ENCODE data around the gene NUP37. TPM values are rescaled to one million over a fixed set of nuclear protein-coding genes. Genes with fewer than 3 reads are reported as not detected.
"Not testable (repeated sequence)": the region's sequence is repeated elsewhere in the genome, so short reads cannot be mapped to it uniquely, and the experiment has no call there.

NUP37 gene, protein sequence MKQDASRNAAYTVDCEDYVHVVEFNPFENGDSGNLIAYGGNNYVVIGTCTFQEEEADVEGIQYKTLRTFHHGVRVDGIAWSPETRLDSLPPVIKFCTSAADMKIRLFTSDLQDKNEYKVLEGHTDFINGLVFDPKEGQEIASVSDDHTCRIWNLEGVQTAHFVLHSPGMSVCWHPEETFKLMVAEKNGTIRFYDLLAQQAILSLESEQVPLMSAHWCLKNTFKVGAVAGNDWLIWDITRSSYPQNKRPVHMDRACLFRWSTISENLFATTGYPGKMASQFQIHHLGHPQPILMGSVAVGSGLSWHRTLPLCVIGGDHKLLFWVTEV
- 8.0 TPM for total RNA-seq

- DNase-seq = peak; percentile 93
These were observed at the start of gene NUP37, which contains the start of gene PARPBP for GRCh38 chr12:102119674-102120563. Gene NUP37 (minus strand): TSS chr12:102120114. CDS start chr12:102118518, 1,596 bp downstream. Gene PARPBP (plus strand): TSS chr12:102120183. CDS start chr12:102123889, 3,706 bp downstream.

GRCh38 chr12:102167821-102168604, 48.1 kb upstream of the NUP37 start:
- no peak for DNase-seq

- DNase-seq = no peak
These were observed 43.5 kb upstream of the NUP37 start for GRCh38 chr12:102163383-102163782.

GRCh38 chr12:102155206-102155605, 35.3 kb upstream of the NUP37 start:
- not testable (repeated sequence) for DNase-seq

- DNase-seq = not testable (repeated sequence)
These were observed 27.2 kb upstream of the NUP37 start for GRCh38 chr12:102147062-102147587.

- no peak for DNase-seq
These were observed 24.3 kb upstream of the NUP37 start for GRCh38 chr12:102144221-102144620.

- DNase-seq = not testable (repeated sequence)
These were observed 23.0 kb upstream of the NUP37 start for GRCh38 chr12:102142866-102143373.

DNA sequence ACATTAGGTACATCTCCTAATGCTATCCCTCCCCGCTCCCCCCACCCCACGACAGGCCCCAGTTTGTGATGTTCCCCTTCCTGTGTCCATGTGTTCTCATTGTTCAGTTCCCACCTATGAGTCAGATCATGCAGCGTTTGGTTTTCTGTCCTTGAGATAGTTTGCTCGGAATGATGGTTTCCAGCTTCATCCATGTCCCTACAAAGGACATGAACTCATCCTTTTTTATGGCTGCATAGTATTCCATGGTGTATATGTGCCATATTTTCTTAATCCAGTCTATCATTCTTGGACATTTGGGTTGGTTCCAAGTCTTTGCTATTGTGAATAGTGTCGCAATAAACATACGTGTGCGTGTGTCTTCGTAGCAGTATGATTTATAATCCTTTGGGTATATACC, 17.7 kb upstream of the NUP37 start:
- DNase-seq = not testable (repeated sequence)

DNA sequence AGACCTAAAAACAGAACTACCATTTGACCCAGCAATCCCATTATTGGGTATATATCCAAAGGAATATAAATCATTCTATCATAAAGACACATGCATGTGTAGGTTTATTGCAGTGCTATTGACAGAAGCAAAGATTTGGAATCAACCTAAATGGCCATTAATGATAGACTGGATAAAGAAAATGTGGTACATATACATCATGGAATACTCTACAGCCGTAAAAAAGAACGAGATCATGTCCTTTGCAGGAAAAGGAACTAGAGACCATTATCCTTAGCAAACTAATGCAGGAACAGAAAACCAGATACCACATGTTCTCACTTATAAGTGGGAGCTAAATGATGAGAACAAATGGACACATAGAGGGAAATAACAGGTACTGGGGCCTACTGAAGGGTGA, 11.5 kb upstream of the NUP37 start:
- DNase-seq = not testable (repeated sequence)

- DNase-seq = not testable (repeated sequence)
These were observed 10.8 kb upstream of the NUP37 start for GRCh38 chr12:102130720-102131119.

GRCh38 chr12:102121328-102121727, 1.4 kb upstream of the NUP37 start:
- not testable (repeated sequence) for DNase-seq

GRCh38 chr12:102120886-102121285, 972 bp upstream of the NUP37 start:
- no peak for DNase-seq

DNA sequence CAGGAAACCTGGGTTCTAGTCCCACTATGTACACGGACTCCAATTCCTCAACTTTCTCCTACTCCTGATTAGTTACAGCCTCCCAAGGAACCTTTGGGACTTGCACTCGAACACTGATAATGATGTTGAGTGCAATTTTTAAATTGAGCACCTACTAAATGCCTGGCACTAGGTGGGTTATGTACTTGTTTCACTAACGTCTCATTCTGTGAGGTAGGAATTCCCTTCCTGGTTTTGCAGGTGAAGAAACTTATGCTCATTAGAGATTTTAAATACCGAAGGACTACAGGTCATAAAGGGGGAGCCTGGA, 605 bp upstream of the NUP37 start:
- no peak for DNase-seq

DNA sequence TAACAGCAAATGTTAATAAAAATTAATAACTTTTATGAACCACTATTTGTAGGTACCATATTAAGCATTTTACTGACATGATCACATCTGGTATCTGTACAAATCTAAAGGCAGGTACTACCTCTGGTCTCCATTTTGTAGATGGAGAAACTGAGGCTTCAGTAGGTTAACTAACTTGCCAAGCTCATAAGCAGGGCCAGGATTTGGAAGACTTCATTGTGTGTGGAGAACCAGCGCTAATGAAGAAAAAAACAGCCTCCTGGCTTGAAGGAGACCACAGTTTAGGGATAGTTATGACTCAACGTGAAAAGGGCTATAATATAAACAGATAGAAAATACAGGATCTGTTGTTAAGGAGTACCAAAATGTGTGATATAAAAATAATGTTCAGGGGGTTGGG, 1.0 kb downstream of the NUP37 start:
- DNase-seq = no peak

GRCh38 chr12:102116392-102116791, 3.5 kb downstream of the NUP37 start:
- no peak for DNase-seq

- DNase-seq = no peak
These were observed 5.7 kb downstream of the NUP37 start for GRCh38 chr12:102114212-102114611.

DNA sequence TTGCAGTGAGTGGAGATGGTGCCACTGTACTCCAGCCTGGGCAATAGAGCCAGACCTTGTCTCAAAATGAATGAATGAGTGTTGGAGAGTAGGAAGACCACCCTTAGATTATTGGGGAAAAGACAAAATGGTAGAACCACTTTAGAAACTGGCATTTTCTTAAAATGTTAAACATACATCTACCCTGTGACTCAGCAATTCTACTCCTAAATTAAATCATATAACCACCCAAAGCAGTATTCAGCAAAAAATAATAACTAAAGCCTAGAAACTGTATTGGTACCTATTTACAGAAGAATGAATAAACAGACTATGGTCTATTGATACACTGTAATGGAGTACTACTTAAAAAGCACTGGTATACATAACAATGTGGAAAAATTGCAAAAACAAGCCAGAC, 9.1 kb downstream of the NUP37 start:
- DNase-seq = no peak

DNA sequence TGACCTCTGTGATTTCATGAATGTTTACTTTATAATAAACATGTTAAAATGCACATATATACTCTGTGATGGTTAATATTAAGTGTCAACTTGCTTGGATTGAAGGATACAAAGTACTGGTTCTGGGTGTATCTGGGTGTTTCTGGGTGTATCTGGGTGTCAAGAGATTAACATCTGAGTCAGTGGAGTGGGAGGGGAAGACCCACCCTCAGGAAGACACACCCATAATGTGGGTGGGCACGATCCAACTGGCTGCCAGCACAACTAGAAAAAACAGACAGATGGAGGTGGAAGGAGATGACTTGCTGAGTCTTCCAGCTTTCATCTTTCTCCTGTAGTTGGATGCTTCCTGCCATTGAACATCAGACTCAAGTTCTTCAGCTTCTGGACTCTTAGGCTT, 11.9 kb downstream of the NUP37 start:
- no peak for DNase-seq

- no peak for DNase-seq
These were observed 13.0 kb downstream of the NUP37 start for GRCh38 chr12:102106905-102107304.

- no peak for DNase-seq
These were observed 23.1 kb downstream of the NUP37 start for GRCh38 chr12:102096855-102097254.

GRCh38 chr12:102095677-102096263, 24.1 kb downstream of the NUP37 start:
- no peak for DNase-seq

GRCh38 chr12:102093319-102093718, 26.6 kb downstream of the NUP37 start:
- DNase-seq = no peak

Data from occipital lobe (tissue), 2 donors.